ENCODE data around the gene KCNK17.

The KCNK17 gene

DNA sequence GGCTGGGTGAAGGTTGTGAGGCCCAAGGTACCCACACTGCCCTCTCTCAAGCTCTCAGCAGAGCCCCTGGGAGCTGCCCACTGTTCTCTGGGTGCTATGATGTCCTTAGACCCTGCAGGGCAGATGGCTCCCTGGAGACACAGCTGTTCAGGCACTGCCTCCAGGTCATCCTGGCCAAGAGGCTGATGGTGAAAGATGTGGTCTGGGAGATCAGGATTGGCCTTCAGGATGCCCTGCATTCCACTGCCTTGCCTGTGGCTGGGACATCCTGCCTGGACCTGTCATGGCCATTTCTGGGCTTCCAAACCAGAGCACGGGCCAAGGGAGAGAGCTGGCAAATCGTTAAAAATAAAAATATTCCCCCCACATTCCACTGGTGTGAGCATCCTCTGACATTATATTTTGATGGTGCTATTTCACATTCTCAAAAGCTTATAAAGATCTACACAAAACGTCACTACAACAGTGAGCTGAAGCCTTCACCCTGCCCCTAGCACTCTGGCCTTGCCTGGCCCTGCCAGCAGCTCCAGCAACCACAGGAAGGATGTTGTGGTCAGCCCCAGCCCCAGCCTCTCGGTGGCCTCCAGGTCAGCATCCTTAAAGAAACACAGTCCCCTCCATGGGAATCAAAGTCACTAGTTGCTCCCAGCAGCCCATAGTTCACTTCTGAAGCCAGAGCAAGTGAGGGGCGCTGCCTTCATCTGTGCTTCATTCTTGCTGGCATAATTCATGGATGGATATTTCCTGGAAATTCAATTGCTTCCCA is 21.7 kb upstream of the KCNK17 start:
- no peak for DNase-seq (ENCODE audit: low read depth in 2 of 2)

DNA sequence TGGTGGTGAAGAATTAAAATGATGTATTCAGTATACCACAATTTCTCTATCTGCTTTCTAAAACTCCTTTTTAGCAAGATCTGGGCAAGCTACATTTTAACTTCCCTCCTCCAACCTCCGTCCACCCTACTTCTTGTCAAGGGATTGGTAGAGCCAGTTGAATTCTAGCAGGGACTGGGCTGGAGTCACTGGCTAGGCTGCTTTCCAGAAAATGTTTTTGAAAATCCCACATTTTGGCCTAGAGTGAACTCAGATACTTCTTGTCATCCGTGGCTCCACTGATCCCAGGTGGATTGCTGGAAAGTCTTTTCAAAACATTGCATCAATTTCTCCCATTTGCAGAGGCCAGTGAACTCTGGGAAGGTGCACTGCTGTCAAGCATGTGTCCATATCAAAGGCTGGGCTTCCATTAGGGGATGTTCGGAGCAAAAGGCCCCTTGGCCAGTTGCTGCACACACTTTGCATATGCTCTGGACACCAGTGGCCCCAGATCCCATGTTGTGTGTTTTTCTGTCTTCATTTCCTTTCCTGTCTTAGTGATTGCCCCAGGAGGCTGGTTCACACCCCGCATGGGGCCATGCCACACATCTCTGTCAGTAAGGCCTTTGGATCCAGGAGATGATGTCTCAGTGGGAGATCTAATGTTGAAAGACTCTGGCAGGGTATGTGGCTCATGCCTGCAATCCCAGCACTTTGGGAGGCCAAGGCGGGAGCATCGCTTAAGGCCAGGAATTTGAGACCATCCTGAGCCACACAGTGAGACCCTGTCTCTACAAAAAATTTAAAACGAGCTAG is 19.6 kb upstream of the KCNK17 start:
- no peak for DNase-seq (ENCODE audit: low read depth in 2 of 2)

DNA sequence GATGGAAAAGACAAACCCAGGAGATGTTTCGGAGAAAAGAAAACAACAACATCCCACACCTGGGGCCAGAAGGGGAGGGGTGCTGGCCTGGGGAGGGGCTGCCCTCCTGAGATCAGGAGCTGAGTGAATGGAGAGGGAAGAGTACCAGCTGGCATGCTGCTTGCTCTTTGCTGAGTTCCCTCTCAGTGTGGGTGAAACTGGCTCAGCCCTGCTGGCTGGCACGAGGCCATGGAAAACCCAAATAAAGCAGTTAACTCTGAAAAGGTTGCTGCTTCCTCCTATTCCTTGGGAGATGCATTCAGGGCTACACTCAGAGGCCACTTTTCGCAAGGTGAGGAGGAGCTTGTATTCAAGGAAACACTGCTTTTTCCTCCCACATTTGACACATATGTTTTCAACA is 16.3 kb upstream of the KCNK17 start:
- DNase-seq (ENCODE audit: low read depth in 2 of 2): no peak

DNA sequence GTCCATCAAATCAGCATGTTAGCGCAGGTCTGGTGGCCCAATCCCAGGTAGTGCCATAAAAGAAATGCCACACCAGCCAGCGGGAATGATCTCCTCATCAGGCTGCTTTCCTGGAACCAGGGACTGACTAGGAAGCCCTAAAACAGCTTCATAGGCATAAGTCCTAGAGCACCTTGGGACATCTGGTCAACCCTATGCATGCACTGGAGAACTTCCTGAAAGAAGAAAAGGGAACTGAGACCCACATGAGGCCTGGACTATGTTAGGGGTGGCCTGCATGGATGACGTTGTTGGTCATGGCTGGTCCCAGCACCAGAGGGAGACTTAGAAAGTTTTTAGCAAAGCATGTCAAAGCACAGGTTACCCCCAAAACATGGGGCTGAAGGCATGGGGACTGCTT is 15.8 kb upstream of the KCNK17 start:
- DNase-seq (ENCODE audit: low read depth in 2 of 2): no peak

DNA sequence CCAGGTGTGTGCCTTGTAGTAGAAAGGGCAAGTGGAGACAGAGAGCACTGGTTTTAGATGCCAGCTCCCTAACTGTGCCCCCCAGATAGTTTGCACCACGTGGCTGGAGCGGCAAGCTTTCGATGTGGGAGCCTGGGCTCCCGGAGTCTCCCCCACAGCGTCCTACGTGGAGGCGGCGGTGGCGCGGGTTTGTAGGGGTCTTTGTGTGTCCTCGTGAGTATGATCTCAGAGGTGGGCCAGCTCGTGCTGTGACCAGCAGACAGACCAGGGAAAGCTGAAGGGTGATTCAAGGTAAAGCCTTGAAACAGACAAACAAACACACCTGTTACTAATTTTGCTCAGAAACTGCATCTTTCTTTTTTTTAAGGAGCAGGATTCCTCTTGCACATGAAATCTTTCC is 13.8 kb upstream of the KCNK17 start:
- no peak for DNase-seq (ENCODE audit: low read depth in 2 of 2)

DNA sequence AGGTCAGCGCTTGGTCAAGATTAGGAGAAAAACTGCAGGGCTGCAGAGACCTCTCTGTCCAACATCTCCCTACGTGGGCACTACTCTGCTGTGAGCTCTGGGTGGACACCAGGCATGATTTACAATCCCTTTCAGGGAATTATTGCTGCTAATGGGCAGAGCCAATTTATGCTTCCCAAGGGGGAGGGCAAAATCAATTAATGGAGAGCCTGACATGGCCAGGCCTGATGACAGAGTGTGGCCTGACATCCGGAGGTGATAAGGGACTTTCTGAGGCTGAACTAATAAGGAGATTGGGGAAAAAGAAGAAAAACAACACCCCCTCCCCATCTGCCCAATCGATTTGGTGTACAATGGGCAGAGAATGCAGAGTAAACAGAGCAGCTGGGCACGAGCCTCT is 13.3 kb upstream of the KCNK17 start:
- no peak for DNase-seq (ENCODE audit: low read depth in 2 of 2)

DNA sequence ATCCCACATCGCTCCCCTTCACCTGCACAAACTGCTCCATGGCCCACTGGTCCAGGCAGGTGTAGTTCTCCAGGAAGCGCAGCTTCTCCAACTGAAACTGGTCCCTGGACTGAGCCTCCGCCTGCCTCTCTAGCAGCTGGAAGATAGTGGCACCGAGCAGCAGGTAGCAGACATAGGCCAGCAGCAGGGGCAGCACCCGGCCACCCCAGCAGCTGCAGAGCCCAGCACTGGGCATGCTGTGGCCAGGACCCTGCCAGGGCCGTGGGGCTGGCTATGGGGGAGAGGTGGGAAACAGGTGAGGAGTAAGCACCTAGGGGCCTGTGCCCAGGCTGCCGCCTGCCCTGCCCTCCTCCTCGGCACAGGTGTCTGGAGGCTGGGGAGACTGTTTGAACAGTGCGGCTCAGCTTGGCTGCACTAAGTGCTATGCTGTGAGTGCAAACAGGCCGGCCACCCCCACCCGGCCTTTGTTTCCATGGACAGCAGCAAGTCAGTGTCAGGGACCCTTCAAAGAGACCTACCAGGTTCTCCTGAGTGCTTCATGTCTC is 8.2 kb upstream of the KCNK17 start, which contains the start of gene KCNK16:
Gene KCNK16, minus strand, starts transcription at position 397 of the 545 bp plus-strand sequence. Its CDS starts 162 bp downstream, at position 235.
- no peak for DNase-seq (ENCODE audit: low read depth in 2 of 2)

DNA sequence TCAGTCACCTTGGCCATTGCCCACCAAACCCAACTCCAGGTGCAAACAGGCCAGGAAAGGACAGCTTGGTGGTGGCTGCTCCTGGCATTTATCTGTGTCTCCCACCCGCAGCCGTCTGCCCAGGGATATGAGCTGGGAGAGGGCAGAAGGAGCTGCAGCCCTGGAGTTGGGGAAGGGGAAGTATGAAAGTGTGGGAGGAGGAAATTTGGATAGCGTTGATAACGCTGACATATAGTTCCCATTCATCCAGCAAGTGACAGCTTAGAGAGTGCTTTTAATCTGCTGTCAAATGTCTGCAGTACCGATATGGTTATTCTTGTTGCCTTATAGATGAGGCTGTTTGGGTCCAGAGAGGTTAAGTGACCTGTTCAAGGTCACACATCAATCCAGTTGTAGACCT is 7.5 kb upstream of the KCNK17 start:
- no peak for DNase-seq (ENCODE audit: low read depth in 2 of 2)

DNA sequence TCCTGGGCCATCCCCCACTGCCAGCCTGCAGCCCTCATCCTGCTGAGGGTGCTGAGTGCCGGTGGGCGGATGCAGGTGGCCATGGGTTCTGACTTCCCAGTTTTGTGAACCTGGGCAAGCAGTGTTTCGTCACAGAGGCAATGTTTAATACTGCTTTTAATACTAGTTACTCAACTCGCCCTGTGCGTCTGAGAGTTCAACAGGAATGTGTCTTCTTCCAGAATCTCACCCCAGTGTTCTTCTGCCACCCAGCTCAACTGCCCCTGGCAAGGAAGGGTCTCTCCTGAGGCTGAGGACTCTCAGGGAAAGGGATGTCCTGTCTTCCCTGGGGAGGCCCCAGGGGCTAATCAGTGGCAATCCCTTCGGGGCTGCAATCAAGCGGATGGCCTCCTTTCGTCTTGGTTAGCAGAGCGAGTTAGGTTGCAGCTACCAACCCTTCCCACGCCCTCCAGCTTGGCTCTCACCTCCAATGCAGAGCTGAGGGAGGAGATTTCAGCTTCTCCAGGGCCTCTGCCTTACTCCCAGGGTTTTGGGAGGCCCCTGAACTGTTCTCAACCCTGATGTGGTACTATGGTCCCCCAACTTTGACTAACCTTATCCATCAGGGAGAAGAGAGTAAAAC is 6.3 kb upstream of the KCNK17 start:
- DNase-seq (ENCODE audit: low read depth in 2 of 2): no peak

DNA sequence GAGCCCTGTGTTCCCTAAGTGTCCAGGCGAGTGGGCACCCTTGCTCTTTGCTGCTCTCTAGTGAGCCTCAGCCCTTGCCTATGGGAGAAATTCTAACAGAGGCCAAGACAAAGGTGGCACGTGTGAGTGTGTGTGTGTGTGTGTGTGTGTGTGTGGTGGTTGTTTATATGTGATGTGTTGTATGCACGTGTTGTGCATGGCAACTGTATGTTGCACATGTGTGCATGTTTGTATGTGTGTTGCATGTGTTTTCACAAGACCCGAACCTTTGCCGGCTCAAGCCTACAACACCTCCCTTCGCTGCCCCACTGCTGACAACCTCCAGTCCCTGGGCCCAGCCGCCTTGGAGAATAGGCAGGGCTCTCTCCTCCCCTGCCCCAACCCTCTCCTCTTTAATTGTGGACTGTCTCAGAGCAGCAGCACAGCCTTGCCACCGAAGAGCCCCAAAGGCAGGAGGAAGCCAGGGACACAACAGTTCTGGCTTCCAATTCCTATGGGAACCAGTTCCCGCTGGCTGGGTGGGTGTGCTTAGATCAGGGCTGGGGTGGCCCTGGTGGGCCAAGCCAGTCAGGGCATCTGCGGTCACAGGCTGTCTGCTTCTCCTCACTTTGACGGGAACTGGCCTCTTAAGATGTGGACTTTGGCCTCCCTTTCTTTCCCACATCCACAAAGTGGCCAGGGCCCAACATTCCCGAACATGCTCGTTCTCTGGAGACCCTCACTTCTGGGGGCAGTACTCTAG is 5.6 kb upstream of the KCNK17 start:
- DNase-seq (ENCODE audit: low read depth in 2 of 2): no peak

DNA sequence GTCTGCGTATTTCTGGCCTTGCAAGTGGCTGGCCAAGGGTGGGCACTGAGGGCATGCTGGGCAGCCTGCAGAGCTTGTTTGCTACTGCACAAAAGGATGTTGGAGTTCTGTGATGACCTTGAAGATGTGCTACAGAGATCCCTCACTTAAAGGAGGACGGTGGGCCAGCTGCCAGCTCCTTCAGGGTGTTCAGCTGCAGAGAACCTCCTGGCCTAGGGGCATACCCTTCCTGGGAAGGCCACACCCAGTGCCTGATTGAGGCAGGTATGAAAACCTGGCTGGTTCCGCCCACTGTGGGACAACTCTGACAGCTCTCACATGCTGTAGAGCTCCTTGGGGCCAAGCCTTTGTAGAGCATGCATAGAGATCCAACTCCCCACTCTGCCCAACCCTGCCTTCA is 3.0 kb upstream of the KCNK17 start:
- no peak for DNase-seq (ENCODE audit: low read depth in 2 of 2)

DNA sequence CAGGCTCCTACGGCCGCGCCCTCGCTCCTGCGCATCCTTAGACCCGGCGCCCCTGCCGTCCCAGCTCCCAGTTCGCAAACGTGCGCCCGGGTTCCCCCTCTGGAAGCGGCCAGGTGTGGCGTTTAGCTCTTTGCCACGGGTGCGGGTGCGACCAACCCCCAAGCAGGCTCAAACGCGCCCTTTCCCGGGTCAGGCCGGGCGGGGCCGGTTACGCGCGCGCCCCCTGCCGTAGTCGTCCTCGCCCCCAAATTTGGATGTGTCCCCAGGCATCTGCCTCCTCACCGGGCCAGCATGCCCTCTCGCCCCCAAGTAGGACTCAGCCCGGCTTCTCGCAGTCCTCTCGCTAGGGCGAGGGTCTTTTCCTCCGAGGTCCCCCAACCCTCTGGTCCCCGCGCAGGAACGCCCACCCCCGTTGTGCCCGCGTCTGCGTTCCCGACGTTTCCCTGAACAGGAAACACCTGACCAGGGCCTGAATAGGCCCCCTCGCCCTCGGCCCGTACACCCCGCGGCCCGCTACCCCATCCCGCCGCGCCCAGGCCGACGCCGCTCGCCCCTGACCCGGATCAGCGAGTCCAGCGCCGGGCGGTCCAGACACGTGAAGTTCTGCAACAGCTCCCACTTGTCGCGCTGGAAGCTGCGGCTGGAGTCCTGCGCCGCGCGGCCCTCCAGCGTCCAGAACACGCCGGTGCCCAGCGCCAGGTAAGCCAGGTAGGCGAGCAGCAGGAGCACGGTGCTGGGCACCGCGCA is 520 bp downstream of the KCNK17 start:
- no peak for DNase-seq (ENCODE audit: low read depth in 2 of 2)

DNA sequence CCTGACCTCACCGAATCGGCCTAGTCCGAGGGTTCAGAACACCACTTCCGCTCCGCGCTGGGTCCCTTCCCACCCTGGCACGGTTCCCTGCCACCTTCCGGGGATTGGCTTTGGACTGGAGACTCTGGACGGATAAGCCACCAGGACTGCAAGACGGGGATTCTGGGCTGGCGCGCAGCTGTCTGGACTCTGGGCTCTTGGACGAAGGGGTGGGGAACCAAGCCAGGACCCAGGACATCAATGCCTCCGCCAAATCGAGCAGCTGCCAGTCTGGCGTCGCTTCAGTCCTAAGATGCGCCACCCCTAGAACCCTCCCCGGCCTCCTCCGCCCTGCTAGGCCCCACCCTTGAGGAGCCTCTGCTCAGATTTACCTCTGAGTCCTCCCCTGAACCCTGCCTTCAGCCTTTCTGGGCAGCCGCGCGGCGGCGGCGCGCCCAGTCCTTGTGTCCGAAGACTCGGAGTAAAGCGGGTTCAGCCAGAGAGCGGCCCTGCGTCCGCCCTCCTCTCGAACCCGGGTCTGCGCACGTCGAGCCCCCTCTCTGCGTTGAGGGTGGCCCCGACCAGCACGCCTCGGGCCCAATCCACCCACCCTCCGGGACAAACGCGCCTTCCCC is 1.2 kb downstream of the KCNK17 start:
- no peak for DNase-seq (ENCODE audit: low read depth in 2 of 2)

DNA sequence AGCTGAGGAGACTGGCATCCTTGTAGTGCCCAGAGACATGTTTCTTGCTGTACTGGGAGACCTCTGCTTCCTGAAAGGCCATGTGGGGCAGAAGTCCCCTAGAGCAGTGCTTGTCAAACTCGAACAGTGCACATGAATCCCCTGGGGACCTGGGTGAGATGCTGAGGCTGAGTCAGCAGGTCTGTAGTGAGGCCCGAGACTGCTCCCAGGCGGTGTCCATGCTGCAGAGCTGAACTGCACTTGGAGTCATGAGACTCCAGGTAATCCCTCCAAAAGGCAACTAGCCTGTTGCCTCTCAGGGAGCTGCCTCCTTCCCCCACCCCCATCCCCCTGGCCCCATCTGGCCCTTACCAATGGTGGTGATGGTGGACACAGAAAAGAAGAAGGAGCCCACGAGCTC is 3.7 kb downstream of the KCNK17 start:
- no peak for DNase-seq (ENCODE audit: low read depth in 2 of 2)

DNA sequence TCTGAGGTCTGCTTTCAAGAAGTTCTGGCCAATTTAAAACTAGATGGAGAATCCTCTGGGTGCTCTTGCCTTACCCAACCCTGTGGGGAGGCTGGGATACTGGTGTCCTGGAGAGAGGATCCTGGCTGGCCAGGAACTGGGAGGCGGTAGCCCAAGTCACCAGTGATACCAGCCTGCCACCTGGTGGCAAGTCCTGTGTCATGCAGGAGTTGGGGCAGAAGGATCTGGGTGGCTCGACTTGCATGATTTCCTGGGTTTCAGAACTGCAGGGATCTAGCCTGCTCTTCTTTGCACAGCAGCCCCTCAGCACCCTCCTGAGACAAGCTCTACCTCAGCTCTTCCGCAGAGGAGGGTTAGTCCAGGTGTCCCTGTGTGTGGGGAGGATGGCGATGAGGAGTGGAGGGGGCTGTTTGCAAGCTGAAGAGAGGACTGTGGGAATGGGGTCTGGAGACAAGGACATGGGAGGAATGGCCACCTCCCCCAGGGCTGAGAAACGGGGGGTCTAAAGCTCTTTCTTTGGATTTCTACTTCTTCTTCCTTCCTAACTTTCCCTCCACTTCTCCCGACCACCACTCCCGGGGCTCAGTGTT is 4.2 kb downstream of the KCNK17 start:
- peak; percentile 29 to 33 for DNase-seq (ENCODE audit: low read depth in 2 of 2)

DNA sequence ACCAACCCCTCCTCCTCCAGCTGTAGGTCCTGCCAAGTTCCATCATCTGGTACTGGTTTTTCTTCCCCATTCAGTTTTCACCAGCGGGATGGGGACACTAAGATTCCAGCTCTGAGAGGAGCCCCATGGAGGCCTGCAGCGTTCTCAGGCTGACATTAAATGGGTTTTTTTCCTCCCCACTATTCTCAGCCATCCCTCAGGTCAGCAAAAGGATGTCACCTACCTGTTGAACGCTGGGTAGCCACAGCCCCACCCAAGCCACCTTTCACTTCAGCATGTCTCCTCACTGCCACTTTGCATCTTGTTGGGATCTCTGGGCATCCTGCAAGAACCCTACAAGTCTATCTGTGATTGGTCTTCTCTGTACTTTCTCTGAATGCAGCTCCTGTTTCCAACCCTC is 6.8 kb downstream of the KCNK17 start:
- no peak for DNase-seq (ENCODE audit: low read depth in 2 of 2)

DNA sequence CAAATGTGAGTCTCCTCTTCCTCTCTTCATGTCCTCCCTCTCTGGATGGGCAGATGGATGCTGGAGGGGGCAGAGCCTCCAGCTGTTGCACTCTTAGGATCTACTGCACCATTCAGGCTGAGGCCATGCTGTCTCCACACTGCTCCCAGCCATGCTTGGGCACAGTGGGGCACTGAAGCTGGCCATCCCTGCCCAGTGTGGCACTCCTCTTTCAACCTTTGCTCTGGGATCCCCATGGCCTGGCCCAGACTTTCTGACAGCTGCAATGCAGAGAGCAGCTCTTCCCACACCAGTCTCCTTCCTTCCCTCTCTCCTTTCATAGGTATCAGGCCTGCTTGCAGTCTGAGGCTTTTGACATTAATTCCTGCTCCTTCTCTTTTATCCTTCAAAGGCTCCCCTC is 9.3 kb downstream of the KCNK17 start:
- no peak for DNase-seq (ENCODE audit: low read depth in 2 of 2)

DNA sequence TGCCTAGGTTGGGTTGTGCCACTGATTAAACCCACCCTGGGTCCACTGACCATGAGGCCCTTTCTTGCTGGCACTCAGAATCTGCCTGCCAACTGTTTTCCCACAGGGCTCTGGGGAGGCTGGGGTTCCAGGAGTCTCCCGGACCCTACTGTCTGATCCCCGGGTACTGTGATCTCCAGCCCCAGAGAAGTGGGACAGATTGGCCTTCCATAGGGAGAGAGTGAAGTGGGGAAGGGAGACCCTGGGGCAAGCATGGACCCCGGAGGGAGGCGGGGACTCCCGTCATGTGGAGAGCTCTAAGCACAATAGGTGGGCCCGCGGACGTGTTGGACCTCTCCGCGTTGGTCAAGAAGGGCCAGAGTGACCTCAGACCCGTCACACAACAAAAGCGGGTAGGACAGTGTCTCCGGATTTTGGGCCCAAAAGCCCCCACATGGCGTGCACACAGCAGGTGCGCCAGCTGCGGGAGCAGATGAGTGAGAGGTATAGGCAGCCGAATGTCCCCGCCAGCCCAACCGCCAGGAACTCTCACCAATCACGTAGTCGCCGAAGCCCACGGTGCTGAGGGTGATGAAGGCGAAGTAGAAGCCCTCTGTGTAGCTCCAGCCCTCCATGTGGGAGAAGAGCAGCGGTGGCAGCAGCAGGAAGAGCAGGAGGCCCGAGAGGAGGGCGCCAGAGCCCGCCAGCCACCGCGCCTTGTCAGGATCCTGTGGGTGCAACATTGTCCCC is 10.6 kb downstream of the KCNK17 start:
- DNase-seq (ENCODE audit: low read depth in 2 of 2): no peak

DNA sequence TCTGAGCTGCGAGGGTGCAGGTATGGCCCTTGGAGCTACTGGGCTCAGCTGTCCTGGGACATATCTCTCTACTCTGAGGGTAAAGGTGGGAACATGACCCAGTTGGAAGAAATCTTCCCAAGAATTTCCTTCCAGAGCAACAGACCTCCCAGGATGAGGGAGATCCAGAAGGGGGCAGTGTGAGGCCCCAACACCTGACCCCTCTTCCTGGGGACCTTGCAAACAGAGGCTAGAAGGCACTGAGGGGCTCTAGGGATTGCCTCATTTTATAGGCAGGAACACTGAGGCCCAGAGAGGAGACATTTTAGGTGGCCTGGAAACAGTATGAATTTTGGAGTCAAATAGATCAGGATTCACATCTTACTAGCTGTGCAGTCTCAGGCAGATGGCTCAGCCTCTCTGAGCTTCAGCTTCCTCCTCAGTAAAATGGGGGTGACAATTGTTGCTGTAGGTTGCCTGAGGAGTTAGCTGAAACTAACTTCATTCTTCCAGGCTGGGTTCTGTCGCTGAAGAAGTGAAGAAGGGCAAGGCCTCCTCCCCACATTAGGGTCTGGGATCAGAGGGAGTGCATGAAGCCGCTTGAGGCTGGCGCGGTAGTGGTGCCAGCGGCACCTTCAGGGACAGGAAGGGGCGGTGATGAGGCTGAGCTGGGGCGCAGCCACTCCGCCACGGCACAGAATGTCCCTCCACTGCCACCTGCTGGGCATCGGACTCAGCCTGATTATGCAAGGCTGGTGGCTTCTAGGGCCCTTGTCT is 11.4 kb downstream of the KCNK17 start:
- peak; percentile 17 to 20 for DNase-seq (ENCODE audit: low read depth in 2 of 2)
